ENCODE measurements around the gene HAUS2.
"Not testable (repeated sequence)": the region's sequence is repeated elsewhere in the genome, so short reads cannot be mapped to it uniquely, and the experiment has no call there.

HAUS2 gene

DNA sequence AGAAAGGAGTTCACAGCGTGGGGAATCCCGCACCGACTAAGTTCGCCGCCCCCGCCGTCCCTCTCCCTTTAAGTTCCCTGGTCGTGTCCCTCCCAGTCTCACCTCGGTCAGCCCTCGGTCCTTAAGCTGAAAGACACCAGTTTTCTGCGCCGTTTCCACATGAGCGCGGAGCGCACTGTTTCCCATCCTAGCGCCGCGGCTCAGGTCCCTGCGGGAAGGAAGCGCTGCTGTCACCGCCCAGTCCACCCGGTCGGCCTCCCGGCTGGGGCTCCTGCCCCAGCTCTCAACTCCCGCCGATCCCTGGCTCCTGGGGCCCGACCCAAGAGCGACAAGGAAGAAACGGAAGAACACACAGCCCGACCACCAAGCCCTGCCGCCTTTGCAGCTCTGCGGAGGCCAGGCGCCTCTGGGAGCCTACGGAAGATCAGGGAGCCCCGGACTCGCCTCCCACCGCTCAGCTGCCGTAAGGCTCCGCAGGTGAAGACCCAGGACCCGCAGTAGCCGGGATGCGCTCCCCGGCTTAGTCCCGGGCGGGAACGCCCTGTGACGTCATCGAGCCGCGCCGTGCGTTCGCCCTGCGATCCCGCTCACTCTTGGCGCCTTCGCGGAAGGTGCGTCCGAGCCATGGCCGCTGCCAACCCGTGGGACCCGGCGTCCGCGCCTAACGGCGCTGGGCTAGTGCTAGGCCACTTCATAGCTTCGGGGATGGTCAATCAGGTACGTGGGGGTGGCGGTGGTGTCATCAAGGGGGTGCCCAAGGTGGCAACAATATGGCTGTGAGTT, at the start of gene HAUS2, which contains the start of gene LRRC57:
Gene HAUS2, plus strand, starts transcription at position 590 of the 783 bp plus-strand sequence. Its CDS starts 35 bp downstream, at position 625.
Gene LRRC57, minus strand, starts transcription at position 545 of the 783 bp plus-strand sequence. Its CDS starts 359 bp downstream, at position 186.
- peak; percentile 88 for DNase-seq (ENCODE audit: low spot score)

DNA sequence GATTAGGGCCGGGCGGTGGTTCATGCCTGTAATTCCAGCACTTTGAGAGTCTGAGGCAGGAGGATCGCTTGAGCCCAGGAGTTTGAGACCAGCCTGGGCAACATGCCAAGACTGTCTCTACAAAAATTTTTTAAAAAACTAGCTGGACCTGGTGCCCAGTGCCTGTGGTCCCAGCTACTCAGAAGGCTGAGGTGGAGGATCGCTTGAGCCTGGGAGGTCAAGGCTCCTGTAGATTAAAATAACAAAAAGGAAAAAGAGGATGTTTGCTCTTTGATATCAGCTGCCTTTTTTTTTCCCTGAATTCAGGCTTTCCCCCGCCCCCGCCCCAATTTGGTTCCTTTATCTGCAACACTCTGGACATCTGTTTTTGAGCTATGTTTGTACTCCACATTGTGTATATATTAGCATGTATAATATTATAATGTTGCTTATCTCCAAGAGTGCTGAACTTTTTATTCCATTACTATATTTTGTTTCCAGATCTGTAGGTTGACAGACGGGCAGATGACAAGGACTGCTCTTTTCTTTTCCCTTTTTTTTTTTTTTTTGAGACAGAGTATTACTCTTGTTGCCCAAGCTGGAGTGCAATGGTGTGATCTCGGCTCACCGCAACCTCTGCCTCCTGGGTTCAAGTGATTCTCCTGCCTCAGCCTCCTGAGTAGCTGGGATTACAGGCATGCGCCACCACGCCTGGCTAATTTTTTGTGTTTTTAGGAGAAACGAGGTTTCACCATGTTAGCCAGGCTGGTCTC, 48.6 kb upstream of the HAUS2 start:
- no peak for DNase-seq (ENCODE audit: low spot score)

DNA sequence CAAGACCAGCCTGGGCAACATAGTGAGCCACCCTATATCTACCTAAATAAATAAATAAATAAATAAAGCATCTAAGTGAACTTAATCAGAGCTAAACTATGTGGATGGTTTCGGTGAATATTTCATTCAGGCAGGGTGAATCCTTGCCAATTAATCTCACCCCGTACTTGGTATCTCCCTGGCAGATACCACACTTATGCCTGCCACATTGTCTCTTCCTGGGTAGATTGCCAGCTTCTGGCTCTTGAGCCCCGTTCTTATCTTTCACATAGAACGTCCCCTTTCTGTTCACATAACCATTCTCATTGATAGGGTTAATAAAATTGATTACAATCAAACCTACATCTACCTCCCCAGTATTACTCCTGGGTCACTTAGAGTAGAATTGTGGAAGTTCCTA, 46.2 kb upstream of the HAUS2 start:
- no peak for DNase-seq (ENCODE audit: low spot score)

DNA sequence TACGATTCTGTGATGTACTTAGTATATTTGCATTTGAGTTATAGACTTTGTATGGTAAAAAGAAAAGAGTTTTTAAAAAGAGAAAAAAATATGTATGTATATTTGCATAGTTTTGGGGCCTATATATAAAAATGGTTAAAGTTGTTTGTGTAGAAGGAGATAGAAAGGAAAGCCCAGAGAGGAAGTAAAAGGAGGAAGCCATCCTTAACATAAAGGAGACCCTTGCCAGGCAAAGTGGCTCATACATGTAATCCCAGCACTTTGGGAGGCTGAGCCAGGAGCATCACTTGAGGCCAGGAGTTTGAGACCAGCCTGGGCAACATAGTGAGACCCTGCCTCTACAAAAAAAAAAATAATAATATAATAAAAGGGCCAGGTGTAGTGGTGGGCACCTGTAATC, 44.8 kb upstream of the HAUS2 start:
- no peak for DNase-seq (ENCODE audit: low spot score)

DNA sequence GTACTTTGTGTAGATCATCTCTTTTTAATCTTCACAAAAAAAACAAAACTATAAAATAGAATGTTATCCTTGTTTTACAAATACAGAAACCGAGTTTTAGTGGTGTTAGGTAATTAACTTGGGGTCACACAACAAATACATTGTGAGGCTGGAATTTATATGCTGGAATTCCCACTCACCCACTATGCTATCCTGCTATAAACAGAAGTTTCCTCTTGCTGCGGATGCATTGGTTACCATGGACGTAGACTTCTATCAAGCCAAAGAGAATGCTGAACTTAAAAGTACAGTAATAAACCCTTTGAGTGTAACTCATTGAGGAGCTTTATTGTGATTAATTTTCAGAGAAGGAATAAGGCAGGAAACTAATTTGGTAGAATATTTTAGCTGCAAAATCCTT, 44.0 kb upstream of the HAUS2 start:
- no peak for DNase-seq (ENCODE audit: low spot score)

DNA sequence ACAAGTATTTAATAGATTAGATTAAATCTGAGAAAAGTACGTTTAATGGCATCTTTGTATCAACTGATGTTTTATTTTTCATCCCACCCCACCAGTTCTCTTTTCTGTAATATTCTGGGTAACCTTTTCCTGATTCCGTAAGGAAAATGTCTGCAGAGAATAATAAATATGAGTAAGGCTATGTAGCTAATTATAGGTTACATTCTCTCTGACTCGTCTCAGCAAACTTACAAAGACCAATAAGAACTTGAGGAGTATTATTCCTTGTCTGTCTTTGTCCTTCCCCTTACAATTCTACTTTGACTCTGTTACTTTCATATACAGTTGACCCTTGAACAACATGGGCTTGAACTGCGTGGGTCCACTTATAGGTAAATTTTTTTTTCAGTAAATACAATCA, 41.1 kb upstream of the HAUS2 start:
- no peak for DNase-seq (ENCODE audit: low spot score)

DNA sequence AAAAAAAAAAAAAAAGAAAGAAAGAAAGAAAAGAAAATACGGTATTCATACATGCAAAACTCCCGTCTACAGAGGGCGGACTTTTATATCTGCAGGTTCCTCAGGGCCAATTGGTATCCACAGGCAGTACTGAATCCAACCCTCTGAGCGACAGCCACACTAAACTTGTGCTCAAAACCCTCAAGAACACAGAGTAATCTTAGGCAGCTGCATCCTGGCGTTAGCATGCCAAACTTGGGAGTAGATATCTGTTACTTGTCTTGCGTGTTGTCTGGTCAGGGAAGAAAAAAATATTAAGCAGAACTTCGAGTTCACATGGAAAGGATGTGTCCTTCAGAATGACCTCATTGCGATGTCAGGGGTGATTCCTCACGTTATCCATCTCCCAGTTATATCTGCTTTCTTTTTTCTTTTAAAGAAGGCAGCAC, 40.4 kb upstream of the HAUS2 start:
- no peak for DNase-seq (ENCODE audit: low spot score)

DNA sequence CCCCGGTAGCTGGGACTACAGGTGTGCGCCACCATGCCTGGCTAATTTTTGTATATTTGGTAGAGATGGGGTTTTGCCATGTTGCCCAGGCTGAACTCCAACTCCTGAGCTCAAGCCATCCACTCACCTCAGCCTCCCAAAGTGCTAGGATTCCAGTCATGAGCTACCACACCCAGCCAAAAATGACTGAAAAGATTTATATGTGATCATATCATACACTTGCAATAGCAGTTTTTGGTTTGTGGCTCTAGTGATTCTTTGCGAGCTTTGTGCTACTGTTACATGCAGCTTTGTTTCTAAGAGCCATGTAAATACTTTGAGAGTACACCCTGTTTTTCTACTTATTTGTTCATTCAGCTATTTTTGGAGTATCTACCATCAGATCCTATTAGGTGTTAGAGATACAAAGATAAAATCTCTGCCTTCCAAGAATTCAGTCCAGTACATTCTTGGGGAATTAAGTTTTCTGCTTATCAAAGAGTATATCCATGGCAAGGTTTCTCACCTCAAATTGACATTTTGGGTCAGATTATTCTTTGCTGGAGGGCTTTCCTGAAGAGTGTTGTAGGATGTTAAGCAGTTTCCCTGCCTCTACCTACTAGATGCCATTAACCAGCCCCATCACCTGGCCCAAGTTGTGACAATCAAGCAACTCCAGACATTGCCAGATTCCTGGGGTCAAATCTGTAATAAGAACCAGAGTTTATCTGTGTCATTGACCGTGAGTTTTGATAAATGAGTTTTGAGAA, 38.2 kb upstream of the HAUS2 start:
- no peak for DNase-seq (ENCODE audit: low spot score)

DNA sequence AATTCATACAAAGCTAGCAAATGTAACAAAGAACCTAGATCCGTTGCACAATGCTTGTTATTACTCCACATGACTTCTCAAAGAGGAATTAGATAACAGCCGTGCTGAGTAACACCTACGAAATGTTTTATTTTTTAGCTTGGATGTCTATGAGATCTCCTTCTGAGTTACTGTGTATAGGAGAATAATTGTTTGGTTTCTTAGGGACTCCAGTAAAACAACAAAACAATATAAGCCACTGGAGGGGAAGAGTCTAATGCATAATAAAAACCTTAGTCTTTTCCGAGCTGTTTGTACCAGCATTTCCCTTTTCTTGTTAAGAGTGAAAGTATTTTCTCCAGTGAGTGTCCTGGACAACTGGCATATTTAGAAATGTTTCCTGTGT, 37.6 kb upstream of the HAUS2 start:
- DNase-seq (ENCODE audit: low spot score) = no peak

DNA sequence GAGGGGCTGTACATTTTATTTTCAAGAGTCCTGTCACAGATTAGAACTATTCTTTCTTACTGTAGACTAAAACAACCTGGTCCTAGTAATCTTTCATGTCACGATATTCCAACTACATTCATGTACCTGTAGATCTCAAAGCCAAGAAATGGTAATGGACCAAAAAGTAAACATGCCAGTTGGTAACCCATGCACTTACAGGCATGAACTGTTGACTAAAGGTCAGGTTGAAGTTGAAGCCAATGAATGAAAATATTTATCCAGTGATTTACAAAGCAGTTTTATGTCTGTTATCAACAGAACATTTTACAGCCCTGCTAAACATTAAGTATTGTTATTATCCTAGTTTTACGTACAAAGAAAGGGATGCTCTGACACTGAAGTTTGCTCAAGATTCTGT, 25.3 kb upstream of the HAUS2 start:
- no peak for DNase-seq (ENCODE audit: low spot score)

DNA sequence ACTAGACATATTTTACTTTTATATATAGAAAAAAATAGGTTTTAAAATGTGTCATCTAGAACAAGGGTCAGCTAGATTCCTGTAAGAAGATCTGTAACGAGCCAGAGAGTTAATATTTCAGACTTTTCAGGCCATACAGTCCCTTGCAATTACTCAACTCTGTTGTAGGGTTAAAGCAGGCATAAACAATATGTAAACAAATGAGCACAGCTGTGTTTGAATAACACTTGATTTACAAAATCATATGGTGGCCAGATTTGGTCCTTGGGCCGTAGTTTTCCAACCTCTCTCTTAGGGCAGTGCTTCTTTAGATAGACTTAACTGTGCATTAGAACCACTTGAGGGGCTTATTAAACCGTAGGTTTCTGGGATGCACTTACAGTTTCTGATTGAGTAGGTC, 19.7 kb upstream of the HAUS2 start:
- DNase-seq (ENCODE audit: low spot score) = no peak

DNA sequence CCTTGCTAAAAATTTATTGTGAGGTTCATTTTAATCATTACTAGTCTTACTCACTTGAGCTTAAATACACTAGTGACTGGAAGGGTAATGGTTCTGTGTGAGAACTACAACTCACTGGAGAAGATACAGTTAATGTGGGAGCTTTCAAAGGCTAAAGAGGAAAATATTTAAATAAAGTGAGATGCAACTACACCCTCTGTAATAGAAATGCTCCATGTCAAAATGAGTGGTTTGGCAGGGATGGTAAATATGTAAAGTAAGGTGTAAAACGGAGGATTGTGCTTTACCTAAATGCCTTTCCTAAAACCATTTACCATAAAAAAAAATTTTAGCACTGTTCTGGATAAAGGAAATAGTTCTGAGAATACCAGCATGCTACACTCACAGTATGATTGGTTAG, 15.4 kb upstream of the HAUS2 start:
- no peak for DNase-seq (ENCODE audit: low spot score)

DNA sequence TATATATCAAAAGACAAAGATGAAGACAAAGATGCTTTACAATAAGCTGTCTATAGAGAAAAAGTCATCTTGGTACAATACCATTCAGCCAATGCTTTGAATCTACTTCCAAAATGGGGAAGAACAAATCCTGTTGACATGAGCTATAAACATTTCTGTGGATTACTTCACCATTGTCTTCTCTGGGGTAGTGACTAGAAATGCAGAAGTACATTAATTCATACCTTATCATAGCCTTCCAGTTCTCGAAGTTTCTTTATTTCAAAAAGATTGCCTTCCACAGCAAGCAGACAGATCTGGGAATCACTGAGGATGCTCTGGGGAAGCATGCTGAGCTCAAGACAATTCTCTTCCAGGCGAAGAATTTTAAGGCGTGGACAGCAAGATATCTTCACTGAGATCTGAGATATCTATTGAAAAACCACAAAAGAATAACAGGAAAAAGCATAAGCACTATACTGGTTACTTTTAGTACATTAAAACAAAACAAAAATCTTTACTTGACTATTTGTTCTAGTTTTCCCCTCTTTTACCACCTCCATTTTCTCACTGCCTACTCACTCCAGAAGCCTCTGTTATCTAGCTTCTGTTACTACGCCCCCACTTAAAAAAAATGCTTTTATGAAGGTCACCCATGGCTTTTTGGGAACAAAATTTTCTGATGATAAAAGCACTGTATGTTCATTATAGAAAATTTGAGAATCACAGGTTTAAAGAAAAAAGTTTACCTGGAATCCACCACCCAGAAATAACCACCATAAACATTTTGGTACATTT, 3.6 kb upstream of the HAUS2 start:
- DNase-seq (ENCODE audit: low spot score) = no peak

DNA sequence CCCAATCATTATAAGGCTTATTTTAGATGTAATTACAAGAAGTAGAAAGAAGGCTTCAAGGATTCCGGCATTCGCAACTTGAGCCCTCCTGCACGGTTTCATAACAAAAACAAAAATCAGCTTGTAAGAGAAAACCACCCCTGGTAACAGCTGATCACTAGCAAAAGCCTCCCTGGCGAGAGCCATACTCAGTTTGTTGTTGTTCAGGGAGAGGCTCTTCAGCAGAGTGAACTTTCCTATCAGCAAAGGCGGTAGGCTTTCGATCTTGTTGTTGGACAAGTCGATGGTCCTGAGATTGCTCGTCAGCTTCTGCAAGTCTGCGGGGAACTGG, 755 bp upstream of the HAUS2 start:
- no peak for DNase-seq (ENCODE audit: low spot score)

DNA sequence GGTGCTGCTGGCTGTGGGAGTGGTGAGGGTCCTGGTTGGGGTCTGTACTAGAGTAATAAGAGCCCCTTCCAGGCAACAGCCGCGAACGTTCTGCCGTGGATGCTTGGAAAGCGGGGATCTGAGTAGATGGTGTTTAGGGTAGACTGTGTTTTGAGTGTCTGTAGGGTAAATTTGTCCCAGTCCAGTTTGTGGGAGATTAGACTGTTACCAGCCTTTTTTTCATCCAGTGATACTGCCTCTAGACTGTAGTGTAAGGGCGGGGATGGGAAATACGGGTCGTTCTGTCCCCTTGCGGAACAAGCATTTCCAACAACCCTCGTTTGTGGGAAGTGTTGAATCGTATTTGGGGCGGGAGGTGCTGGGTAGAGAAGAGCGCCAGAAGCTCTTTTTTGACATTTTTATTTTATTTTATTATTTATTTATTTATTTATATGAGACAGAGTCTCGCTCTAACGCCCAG, 424 bp downstream of the HAUS2 start:
- DNase-seq (ENCODE audit: low spot score) = peak; percentile 40

DNA sequence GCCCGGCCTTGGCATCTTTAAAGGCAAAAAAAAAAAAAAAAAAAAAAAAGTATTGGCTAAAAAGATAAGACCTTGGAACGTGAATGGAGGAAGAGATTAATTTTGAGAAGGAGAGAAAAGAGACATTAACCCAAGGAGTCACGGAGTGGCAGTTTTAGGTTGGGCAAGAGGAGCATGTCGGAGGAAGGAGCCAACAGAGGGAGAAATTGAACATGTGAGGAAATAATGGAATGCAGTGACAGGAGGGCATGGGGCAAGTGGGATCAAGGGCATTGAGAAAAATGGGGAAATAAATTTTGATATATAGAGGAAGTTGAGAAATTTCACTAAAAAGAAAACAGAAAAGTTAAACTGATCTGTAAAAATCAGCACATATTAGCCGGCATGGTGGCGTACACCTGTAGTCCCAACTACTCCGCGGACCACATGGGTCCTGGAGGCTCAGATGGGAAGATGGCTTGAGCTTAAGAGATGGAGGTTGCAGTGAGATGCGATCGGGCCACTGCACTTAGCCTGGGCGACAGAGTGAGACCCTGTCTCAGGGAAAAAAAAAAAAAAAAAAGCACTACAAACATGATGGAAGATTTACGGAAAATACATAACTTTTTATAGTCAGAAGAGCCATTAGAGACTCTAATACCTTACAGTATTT, 1.2 kb downstream of the HAUS2 start:
- DNase-seq (ENCODE audit: low spot score) = no peak

DNA sequence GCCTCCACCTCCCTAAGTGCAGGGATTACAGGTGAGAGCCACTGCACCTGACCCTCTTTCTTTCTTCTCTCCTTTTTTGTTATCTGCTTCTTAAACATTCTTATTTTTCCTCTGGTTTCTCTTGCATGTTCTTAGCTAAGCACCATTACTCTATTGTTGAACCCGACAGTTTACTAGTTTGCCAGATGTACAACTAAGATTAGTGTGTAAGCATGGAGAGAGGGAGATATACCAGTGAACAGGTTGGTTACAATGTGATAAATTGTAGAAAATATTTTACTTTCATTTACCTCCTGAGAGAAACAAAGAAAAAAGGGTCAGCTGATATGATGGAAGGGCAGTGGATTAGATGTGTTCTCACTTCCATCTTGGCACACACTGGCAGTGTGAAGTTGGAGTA, 4.9 kb downstream of the HAUS2 start:
- no peak for DNase-seq (ENCODE audit: low spot score)

DNA sequence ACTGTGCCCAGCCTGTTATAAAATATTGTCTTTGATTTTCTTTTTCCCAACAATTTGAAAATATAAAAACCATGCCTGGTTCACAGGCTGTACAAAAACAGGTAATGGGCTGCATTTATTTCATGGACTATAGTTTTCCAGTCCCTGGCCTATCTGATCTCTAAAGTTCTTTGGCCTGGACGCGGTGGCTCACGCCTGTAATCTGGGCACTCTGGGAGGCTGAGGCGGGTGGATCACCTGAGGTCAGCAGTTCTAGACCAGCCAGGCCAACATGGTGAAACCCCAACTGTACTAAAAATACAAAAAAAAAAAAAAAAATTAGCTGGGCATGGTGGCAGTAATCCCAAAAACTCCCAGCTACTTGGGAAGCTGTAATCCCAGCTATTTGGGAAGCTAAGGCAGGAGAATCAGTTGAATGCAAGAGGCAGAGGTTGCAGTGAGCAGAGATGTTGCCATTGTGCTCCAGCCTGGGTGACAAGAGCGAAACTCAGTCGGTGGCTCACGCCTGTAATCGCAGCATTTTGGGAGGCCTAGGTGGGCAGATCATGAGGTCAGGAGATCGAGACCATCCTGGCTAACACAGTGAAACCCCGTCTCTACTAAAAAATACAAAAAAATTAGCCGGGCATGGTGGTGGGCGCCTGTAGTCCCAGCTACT, 8.0 kb downstream of the HAUS2 start:
- not testable (repeated sequence) for DNase-seq (ENCODE audit: low spot score)

DNA sequence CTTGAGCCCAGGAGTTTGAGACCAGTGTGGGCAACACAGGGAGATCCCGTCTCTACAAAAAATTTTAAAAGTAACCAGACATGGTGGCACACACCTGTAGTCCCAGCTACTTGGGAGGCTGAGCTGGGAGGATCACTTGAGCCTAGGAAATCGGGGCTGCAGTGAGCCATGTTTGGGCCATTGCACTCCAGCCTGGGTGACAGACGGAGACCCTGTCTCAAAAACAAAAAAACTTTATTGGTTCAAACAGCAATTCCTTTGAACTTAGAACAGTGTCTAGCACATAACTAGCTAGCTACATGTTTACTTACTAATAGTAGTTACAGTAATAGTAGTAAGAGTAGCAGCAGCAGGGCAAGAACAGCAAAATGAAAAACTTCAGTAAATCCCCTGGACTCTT, 10.1 kb downstream of the HAUS2 start:
- DNase-seq (ENCODE audit: low spot score) = no peak

DNA sequence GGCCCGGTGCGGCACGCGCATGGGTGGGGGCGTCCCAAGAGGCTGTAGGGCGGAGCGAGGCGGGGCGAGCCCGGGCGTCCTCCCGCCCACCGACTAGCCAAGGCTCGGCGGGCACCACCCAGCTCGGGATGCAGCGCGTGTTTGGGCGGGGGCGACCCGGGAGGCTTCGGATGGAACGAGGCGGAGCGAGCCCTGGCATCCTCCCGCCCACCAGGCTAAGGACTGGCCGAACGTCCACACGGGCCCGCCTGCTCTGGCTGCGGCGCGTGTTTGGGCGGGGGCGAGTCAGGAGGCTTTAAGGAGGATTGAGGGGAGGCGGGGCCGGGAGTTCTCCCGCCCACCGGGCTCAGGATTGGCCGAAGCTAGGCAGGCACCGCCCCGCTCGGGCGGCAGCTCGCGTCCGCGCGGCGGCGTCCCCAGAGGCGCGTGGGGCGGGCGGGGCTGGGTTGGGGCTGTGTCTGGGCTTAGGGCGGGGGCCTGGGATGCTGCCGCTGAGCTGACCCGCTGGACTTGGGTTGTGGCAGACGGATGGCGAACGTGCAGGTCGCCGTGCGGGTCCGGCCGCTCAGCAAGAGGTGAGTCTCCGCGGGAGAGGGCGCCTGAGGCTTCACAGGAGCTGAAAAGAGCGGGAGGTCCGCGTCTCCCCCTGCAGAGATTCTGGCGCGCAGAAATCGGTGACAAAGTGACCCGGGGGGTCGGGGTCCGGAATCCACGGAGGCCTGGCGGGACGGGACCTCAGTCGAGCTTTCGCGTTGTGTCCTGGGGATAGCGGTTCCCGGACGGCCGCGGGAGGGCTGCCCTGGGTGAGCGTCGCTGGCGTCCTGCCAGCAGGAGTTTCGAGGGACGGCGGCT, 26.8 kb downstream of the HAUS2 start, which contains the start of gene STARD9:
Gene STARD9, plus strand, starts transcription at position 419 of the 852 bp plus-strand sequence. Its CDS starts 110 bp downstream, at position 529.
- DNase-seq (ENCODE audit: low spot score) = peak; percentile 99

Data from Ammon's horn (tissue), 1 donor.